Central memory CD4-positive, alpha-beta T cell (primary cell): ENCODE results near the gene VPS13C.
"Not testable (repeated sequence)": the region's sequence is repeated elsewhere in the genome, so short reads cannot be mapped to it uniquely, and the experiment has no call there.

Experiments used
- DNase-seq: peaks from one replicate; pipeline ENCODE4 v3.0.0; 2022

Gene VPS13C

DNA sequence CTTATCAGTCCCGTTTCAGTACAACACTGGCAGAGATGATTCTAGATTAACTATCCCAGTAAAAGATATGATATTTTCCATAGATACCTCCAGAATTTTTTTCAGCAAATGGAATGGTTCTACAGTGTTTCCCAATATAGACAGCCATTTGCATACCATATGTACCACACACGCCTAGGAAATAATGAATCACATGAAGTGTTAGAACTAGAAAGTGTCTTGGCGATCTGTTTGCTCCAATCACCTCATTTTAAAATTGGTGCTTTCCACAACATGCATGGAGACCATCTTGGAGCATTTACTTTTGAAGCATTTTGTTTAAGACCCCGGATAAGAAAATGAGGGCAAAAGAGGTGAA lies 8.5 kb upstream of the VPS13C start:
- DNase-seq: no peak

- no peak for DNase-seq
Observed at GRCh38 chr15:62068071-62068809, 8.0 kb upstream of the VPS13C start.

DNA sequence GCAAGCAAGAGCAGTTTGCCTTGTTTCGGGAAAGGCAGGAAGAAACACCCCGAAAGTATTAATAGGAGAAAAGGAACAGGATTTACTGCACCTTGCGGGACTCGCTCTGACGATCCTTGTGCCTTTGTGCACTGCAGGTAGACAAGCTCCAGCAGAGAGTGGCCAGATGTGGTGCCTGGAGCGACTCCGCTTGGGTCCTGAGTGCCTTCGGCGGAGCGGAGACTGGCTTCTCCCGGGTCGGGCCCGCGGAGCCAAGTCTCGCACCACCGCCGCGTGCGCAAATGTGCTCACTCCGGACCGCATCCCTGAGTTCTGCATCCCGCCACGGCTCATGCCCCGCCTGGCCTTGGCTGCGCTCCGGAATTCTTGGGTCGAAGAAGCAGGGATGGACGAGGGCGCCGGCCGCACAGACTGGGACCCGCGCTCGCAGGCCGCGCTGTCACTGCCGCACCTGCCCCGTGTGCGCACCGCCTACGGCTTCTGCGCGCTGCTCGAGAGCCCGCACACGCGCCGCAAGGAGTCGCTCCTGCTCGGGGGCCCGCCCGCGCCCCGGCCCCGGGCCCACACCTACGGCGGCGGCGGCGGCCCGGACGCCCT lies 7.3 kb upstream of the VPS13C start:
- DNase-seq: no peak

- peak; percentile 48 for DNase-seq
Observed at GRCh38 chr15:62066663-62067447, 6.6 kb upstream of the VPS13C start, which contains the start of gene C2CD4A. TSS of gene C2CD4A (plus strand) at chr15:62066977. CDS start at chr15:62067614, 637 bp downstream.

- DNase-seq: no peak
Observed at GRCh38 chr15:62063825-62064635, 3.8 kb upstream of the VPS13C start.

DNA sequence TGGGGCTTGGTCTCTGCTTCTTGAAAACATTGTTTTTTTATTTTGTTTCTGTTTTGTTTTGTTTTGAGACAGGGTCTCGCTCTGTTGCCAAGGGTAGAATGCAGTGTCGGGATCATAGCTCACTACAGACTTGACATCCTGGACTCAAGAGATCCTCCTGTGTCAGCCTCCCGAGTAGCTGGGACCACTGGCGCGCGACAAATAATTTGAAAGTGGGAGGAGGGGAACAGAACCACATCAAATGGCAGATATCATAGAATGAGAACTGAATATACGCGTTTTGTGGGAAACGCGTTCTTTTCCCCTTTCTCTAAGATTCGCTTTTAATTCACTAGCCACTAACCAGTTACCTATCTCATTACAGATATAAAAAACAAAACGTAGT lies 641 bp upstream of the VPS13C start:
- DNase-seq: no peak

- peak; percentile 65 for DNase-seq
Observed at GRCh38 chr15:62059816-62060112, 483 bp downstream of the VPS13C start.

GRCh38 chr15:62059108-62059815 lies 985 bp downstream of the VPS13C start:
- no peak for DNase-seq

GRCh38 chr15:62058327-62059028 lies 1.8 kb downstream of the VPS13C start:
- DNase-seq: no peak

DNA sequence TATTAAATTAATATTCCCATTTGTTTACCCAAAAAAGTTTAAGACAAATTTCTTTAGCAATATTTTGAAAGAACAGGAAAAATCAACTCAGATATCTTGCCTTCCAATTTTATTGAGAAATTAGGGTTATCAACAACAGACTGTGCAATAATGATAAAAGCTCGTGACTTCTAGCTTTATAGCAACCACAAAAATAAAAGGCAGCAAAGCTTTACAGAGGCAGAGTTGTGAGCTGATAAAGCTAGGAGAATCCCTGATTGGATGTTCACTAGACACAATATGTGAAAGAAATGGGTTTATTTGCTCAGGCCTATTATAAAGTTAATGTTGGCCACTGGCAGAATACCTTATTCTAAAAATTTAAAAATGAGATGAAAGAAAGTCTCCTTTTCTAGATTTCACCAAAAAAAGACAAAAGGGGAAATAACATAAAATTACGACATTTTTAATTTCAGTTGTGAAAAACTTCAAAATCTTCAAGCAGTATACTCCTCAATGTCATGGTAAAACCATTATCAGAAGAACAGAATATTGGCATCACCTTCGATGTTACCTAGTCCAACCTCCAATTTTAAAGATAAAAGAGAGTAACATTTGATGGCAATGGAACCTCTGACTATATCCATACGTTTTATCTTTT lies 2.8 kb downstream of the VPS13C start:
- DNase-seq: no peak

GRCh38 chr15:62054979-62055378 lies 5.3 kb downstream of the VPS13C start:
- no peak for DNase-seq

GRCh38 chr15:62053439-62054085 lies 6.7 kb downstream of the VPS13C start:
- no peak for DNase-seq

DNA sequence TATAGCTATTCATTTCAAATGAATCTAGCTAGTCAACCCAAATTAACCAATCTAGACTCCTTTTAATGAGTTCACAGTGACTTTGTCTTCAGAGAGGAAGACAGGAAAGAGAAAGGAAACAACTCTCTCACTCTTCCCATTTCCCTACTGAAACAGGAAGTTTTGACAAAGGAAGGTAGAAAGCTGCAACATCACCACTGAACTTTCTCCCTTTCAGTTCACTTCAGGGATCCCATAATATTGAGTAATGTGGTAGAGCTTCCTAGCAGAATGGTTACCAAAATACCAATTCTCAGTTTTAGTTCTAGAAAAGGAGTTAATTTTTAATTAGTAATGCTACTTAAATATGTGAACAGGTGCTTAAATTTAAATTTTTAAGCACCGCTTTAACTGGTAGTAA lies 7.5 kb downstream of the VPS13C start:
- DNase-seq: no peak

- no peak for DNase-seq
Observed at GRCh38 chr15:62051166-62051565, 9.1 kb downstream of the VPS13C start.

GRCh38 chr15:62050115-62050514 lies 10.1 kb downstream of the VPS13C start:
- DNase-seq: no peak

- not testable (repeated sequence) for DNase-seq
Observed at GRCh38 chr15:62048254-62048653, 12.0 kb downstream of the VPS13C start.

- no peak for DNase-seq
Observed at GRCh38 chr15:62047282-62047827, 12.9 kb downstream of the VPS13C start.

GRCh38 chr15:62046078-62046743 lies 14.0 kb downstream of the VPS13C start:
- no peak for DNase-seq

DNA sequence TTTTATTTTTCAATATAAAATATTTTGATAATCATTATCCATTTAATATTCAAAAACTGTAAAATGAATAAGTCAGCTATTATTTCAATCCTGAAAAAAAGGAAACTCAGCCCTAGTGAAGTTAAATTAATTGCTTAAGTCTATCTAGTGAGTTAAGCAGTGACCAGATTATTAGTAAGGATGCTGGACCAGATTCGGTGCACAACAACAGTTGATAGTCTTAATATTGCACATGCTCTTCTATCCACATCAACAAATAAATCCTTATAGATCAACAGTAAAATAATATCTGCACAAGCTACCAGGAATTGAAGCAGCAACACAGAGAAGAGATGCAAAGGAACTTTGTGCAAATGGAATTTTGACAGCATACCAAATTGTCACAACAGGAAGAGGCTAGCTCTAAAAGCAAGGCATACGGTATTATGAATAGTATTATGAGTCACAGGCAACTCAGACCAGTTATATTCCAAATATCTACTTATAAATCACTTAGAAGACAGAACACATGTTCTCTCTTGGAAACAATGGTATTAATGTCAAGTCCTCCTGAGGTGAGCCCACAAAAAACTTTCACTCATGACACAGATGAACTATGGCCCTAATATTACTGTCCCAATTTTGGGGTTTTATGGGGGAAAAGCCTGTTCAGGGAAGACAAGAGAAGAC lies 24.9 kb downstream of the VPS13C start:
- DNase-seq: no peak
